ENCODE data around the gene POLN. TPM values are rescaled to one million over a fixed set of nuclear protein-coding genes. Genes with fewer than 3 reads are reported as not detected.

The POLN gene
- total and polyA plus RNA-seq, 12 donors, result 0.69 to 10.6 (median 3.0) TPM

- intact Hi-C loops (cut with DNase I), result no loop called here
- Histone ChIP-seq H3K9me3 (replicated peaks in 1 of 3) (no peaks in the 10 kb centered on the region), H3K4me1 (replicated peaks in 1 of 2) (no peaks in the 10 kb centered on the region), H3K4me3 (no peak overlapping the region), H3K36me3 (replicated peaks in 1 of 2) (no peaks in the 10 kb centered on the region), H3K27ac (no peak overlapping the region), H3K27me3 (no peaks in the 10 kb centered on the region)
- DNase-seq, result no peak
- TF ChIP-seq, protein P1, sequence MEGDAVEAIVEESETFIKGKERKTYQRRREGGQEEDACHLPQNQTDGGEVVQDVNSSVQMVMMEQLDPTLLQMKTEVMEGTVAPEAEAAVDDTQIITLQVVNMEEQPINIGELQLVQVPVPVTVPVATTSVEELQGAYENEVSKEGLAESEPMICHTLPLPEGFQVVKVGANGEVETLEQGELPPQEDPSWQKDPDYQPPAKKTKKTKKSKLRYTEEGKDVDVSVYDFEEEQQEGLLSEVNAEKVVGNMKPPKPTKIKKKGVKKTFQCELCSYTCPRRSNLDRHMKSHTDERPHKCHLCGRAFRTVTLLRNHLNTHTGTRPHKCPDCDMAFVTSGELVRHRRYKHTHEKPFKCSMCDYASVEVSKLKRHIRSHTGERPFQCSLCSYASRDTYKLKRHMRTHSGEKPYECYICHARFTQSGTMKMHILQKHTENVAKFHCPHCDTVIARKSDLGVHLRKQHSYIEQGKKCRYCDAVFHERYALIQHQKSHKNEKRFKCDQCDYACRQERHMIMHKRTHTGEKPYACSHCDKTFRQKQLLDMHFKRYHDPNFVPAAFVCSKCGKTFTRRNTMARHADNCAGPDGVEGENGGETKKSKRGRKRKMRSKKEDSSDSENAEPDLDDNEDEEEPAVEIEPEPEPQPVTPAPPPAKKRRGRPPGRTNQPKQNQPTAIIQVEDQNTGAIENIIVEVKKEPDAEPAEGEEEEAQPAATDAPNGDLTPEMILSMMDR (IDR thresholded peaks at IDR 0.05), result no peak
- no peak for TF ChIP-seq POLR2A (IDR thresholded peaks at IDR 0.05)
- WGBS, 4 donors, result 65 to 81% (median 77%) methylated on average over 2 of the region's 2 CpGs
Observed at GRCh38 chr4:2154215-2154740, 87.6 kb downstream of the POLN start.

GRCh38 chr4:2151544-2151943 lies 90.4 kb downstream of the POLN start:
- intact Hi-C loops (cut with DNase I), result no loop called here
- DNase-seq, result no peak
- WGBS, 4 donors, result 67 to 71% (median 71%) methylated on average over 5 of the region's 5 CpGs
- no peaks in the 10 kb centered on the region for H3K27me3 ChIP-seq
- no peak overlapping the region for H3K4me3 ChIP-seq
- H3K4me1 ChIP-seq (replicated peaks in 1 of 2), result no peaks in the 10 kb centered on the region
- no peak overlapping the region for H3K27ac ChIP-seq
- H3K36me3 ChIP-seq (replicated peaks in 1 of 2), result no peaks in the 10 kb centered on the region
- no peaks in the 10 kb centered on the region for H3K9me3 ChIP-seq (replicated peaks in 1 of 3)
- TF ChIP-seq, protein P1 (IDR thresholded peaks at IDR 0.05), result no peak
- no peak for TF ChIP-seq POLR2A (IDR thresholded peaks at IDR 0.05)

- WGBS, 4 donors, result 95 to 100% (median 97%) methylated on average over 1 of the region's 1 CpG
- no peaks in the 10 kb centered on the region for H3K9me3 ChIP-seq (replicated peaks in 1 of 3)
- no peak for TF ChIP-seq POLR2A (IDR thresholded peaks at IDR 0.05)
- TF ChIP-seq, protein P1 (IDR thresholded peaks at IDR 0.05), result no peak
- no peaks in the 10 kb centered on the region for H3K36me3 ChIP-seq (replicated peaks in 1 of 2)
- intact Hi-C loops (cut with DNase I), result no loop called here
- H3K27ac ChIP-seq, result no peak overlapping the region
- no peaks in the 10 kb centered on the region for H3K27me3 ChIP-seq
- no peaks in the 10 kb centered on the region for H3K4me1 ChIP-seq (replicated peaks in 1 of 2)
- DNase-seq, result no peak
- H3K4me3 ChIP-seq, result no peak overlapping the region
Observed at GRCh38 chr4:2150076-2150475, 91.8 kb downstream of the POLN start.

DNA sequence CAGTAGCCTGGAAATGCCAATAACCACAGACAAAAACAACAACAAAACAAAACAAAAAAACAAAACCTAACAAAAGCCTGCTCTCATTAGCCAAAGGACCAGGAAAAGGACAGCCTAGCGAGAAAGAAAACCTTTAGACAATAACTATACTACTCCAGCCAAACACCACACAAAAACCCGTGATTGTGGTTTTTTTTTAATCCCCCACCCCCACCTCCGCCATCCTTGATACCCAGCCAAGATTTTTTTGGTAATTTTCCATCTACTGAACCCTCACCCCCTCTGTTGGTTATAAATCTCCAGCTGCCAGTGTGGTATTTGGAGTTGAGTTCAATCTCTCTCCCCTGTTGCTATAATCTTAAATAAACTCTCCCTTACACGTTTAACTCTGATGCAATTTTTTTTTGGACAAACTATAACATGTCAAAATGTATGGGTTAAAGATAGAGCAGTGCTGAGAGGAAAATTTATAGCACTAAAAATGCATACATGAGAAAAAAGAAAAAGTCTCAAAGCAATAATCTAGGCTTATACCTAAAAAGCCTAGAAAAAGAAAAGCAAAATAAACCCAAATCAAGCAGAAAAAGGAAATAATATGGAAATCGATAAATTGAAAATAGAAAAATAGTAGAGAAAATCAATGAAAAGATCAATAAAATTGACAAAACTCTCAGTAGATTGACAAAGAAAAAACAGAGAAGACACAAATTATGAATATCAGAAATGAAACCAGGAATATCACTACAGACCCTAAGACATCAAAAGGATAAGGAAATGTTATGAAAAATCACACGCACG lies 99.1 kb downstream of the POLN start:
- no peaks in the 10 kb centered on the region for H3K4me1 ChIP-seq (replicated peaks in 1 of 2)
- TF ChIP-seq, protein P1 (IDR thresholded peaks at IDR 0.05), result no peak
- TF ChIP-seq POLR2A (IDR thresholded peaks at IDR 0.05), result no peak
- intact Hi-C loops (cut with DNase I), result no loop called here

More for the DNA sequence above, 99.1 kb downstream of the POLN start:
- Histone ChIP-seq H3K27ac (no peak overlapping the region), H3K27me3 (no peaks in the 10 kb centered on the region), H3K36me3 (replicated peaks in 1 of 2) (no peaks in the 10 kb centered on the region), H3K9me3 (replicated peaks in 1 of 3) (no peaks in the 10 kb centered on the region), H3K4me3 (no peak overlapping the region)
- 66 to 77% (median 75%) methylated on average over 7 of the region's 7 CpGs for WGBS, 4 donors
- no peak for DNase-seq
